Lower lobe of right lung (tissue), 2 donors: ENCODE results near the gene UPP2. TPM values are rescaled to one million over a fixed set of nuclear protein-coding genes. Genes with fewer than 3 reads are reported as not detected.

Source experiments
- ATAC-seq, 2 donors: fragments of 200-7000 bp; cut with Tn5 transposase; one replicate each; pipeline ENCODE4 v1.9.1; 2020 to 2022; ENCODE audit warnings: mild to moderate bottlenecking in 2 of 2, moderate library complexity in 2 of 2
- DNase-seq: peaks from one replicate; pipeline ENCODE4 v3.0.0-alpha.2; 2020
- H3K27ac ChIP-seq: fragments of 200-600 bp; one replicate; pipeline ENCODE4 v1.8.0; 2022
- H3K27me3 ChIP-seq: fragments of 200-600 bp; one replicate; pipeline ENCODE4 v1.8.0; 2022; ENCODE audit warnings: low read depth
- H3K36me3 ChIP-seq: fragments of 200-600 bp; one replicate; pipeline ENCODE4 v1.8.0; 2022; ENCODE audit warnings: mild to moderate bottlenecking
- H3K4me1 ChIP-seq: fragments of 200-600 bp; one replicate; pipeline ENCODE4 v1.8.0; 2022
- H3K4me3 ChIP-seq: fragments of 200-600 bp; one replicate; pipeline ENCODE4 v1.8.0; 2022; ENCODE audit warnings: mild to moderate bottlenecking
- H3K9me3 ChIP-seq: fragments of 200-600 bp; one replicate; pipeline ENCODE4 v1.8.0; 2022
- intact Hi-C: fragments of 100-400 bp; cut with DNase I; formaldehyde crosslinking; loops from one replicate; pipeline ENCODE4 v1.11.0; 2022
- total RNA-seq: library from RNA; stranded (reverse); fragmentation: NEBNext Ultra II Directional; extraction: Animal tissue kit (Norgen Biotek cat#: 25700); gene quantifications from one replicate; pipeline ENCODE4 v1.2.1, GENCODE V29; 2021
- TF ChIP-seq, protein P1 (sequence below): fragments of 200-600 bp; IDR thresholded peaks from one replicate; pipeline ENCODE4 v1.8.0; 2022; ENCODE audit warnings: antibody characterized with exemption, mild to moderate bottlenecking
- donor health status: DM: no; HTN: yes; CAD: no; lungs with severe emphysema.

Gene UPP2
- total RNA-seq, 1 donor from 2014 or later = not detected

DNA sequence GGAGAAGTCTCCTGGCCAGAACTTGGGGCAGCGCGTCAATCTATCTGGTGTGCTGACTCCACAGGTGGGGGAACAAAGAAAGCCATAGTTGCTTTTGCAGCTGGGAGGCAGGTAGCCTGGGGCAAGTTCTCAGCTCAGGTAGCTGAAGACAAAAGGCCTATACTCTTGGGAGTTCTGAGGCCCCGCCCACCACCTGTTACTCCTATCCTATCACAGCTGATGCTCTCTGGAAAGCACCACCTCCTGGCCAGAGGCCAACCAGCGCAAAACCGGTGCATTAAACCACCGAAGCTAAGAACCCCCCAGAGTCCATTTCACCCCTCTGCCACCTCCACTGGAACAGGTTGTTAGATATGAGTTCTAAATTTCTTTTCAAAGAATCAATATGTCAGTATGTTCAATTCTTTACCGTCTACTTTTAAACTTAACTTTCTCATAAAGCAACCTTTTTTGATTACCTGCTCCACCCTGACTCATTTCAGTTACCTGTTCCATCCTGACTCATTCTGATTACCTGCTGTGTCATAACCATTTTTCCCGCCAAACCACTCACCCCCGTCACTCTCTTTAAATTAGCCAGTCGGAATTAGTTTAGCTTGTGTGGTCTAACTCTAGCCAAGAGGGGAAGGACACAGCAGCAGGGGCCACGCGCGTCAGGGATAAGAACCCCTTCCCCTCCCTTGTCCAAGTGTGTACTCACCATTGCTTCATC, 43.4 kb downstream of the UPP2 start:
- TF ChIP-seq, protein P1, sequence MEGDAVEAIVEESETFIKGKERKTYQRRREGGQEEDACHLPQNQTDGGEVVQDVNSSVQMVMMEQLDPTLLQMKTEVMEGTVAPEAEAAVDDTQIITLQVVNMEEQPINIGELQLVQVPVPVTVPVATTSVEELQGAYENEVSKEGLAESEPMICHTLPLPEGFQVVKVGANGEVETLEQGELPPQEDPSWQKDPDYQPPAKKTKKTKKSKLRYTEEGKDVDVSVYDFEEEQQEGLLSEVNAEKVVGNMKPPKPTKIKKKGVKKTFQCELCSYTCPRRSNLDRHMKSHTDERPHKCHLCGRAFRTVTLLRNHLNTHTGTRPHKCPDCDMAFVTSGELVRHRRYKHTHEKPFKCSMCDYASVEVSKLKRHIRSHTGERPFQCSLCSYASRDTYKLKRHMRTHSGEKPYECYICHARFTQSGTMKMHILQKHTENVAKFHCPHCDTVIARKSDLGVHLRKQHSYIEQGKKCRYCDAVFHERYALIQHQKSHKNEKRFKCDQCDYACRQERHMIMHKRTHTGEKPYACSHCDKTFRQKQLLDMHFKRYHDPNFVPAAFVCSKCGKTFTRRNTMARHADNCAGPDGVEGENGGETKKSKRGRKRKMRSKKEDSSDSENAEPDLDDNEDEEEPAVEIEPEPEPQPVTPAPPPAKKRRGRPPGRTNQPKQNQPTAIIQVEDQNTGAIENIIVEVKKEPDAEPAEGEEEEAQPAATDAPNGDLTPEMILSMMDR = no peak
- H3K27me3 ChIP-seq = no peaks in the 10 kb centered on the region
- H3K36me3 ChIP-seq = no peaks in the 10 kb centered on the region
- ATAC-seq (no peak), DNase-seq (no peak)
- intact Hi-C loops = no loop called here
- H3K27ac ChIP-seq = no peak overlapping the region
- no peaks in the 10 kb centered on the region for H3K4me1 ChIP-seq
- no peaks in the 10 kb centered on the region for H3K9me3 ChIP-seq
- no peak overlapping the region for H3K4me3 ChIP-seq

DNA sequence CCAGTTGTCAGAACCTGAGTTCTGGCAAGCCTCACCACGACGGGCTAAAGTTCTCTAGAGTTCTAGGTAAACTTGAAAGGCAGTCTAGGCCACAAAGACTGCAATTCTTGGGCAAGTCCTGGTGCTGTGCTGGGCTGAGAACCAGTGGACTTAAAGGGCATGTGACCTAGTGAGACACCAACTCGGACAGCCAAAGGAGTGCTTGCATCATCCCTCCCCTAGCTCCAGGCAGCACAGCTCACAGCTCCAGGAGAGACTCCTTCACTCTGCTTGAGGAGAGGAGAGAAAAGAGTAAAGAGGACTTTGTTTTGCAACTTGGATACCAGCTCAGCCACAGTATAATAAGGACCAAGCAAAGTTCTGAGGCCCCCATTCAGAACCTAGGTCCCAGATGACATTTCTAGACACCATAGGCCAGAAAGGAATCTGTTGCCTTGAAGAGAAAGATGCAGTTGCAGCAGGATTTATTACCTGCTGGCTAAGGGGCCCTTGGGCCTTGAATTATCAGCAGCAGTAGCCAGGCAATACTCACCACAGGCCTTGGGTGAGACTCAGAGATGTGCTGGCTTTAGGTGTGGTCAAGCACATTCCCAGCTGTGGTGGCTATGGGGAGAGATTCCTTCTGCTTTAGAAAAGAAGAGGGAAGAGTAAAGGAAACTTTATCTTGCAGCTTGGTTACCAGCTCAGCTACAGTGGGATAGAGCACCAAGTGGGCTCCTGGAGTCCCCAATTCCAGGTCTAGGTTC, 51.8 kb downstream of the UPP2 start:
- ATAC-seq (no peak), DNase-seq (no peak)
- intact Hi-C loops = no loop called here
- H3K4me1 ChIP-seq = no peaks in the 10 kb centered on the region
- H3K27ac ChIP-seq = no peak overlapping the region
- H3K9me3 ChIP-seq = no peaks in the 10 kb centered on the region
- H3K36me3 ChIP-seq = no peaks in the 10 kb centered on the region
- no peak overlapping the region for H3K4me3 ChIP-seq
- no peaks in the 10 kb centered on the region for H3K27me3 ChIP-seq
- TF ChIP-seq, protein P1 = no peak

DNA sequence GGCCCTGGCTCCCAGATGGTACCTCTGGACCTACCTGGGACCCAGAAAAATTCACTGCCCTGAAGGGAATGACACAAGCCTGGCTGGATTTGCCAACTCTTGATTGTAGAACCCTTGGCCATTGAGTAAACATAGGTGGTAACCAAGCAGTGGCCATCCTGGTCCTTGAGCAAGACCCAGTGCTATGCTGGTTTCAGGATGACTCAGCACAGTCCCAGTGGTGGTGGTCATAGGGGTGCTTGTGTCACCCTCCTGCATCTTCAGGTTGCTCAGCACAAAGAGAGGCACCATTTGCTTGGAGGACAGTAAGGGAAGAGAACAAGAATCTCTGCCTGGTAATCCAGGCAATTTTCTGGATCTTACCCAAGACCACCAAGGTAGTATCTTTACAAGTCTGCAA, 52.9 kb downstream of the UPP2 start:
- H3K4me1 ChIP-seq = no peaks in the 10 kb centered on the region
- no peak overlapping the region for H3K4me3 ChIP-seq
- no peaks in the 10 kb centered on the region for H3K9me3 ChIP-seq
- H3K27ac ChIP-seq = no peak overlapping the region
- TF ChIP-seq, protein P1 = no peak
- DNase-seq (no peak), ATAC-seq (no peak)
- intact Hi-C loops = no loop called here
- H3K36me3 ChIP-seq = no peaks in the 10 kb centered on the region
- H3K27me3 ChIP-seq = no peaks in the 10 kb centered on the region

DNA sequence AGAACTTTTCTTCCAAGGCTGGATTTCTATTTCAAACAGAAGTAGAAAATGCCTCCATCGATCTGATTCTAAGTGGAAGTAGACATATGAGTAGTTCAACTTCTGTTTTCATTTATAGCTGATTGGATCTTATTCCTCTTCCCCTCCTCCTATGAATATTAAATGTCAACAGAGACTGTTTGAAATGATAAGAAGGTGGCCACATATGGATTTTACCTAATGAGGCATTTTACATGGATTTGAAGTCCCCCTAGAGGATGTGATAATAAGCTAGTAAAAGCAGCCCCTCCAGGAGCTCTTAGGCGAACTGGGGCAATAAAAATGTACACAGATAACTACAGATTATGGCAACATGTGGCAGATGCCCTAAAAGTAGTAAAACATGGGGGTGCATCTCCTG, 71.0 kb downstream of the UPP2 start:
- H3K27ac ChIP-seq = no peak overlapping the region
- TF ChIP-seq, protein P1 = no peak
- H3K4me1 ChIP-seq = no peaks in the 10 kb centered on the region
- intact Hi-C loops = no loop called here
- DNase-seq = no peak
- no peaks in the 10 kb centered on the region for H3K9me3 ChIP-seq
- no peaks in the 10 kb centered on the region for H3K27me3 ChIP-seq
- no peak for ATAC-seq
- H3K36me3 ChIP-seq = no peaks in the 10 kb centered on the region
- H3K4me3 ChIP-seq = no peak overlapping the region

DNA sequence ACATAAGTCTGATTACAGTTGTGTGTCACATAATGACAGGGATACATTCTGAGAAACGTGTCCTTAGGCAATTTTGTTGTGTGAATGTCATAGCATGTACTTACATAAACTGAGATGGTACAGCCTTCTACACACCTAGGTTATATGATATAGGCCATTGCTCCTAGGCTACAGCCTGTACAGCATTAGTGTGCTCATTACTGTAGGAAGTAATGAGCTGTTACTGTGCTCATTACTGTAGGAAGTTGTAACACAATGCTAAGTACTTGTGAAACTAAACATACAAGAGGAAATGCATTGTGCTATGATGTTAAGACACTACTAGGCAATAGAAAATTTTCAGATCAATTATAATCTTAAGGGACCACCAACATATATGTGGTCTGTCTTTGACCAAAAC, 72.8 kb downstream of the UPP2 start:
- Histone ChIP-seq H3K4me3 (no peak overlapping the region), H3K4me1 (no peaks in the 10 kb centered on the region), H3K36me3 (no peaks in the 10 kb centered on the region), H3K27me3 (no peaks in the 10 kb centered on the region), H3K27ac (no peak overlapping the region), H3K9me3 (no peaks in the 10 kb centered on the region)
- intact Hi-C loops = no loop called here
- DNase-seq (no peak), ATAC-seq (no peak)
- TF ChIP-seq, protein P1 = no peak
